Measurements from ENCODE around the gene TRIM8.

Gene TRIM8

DNA sequence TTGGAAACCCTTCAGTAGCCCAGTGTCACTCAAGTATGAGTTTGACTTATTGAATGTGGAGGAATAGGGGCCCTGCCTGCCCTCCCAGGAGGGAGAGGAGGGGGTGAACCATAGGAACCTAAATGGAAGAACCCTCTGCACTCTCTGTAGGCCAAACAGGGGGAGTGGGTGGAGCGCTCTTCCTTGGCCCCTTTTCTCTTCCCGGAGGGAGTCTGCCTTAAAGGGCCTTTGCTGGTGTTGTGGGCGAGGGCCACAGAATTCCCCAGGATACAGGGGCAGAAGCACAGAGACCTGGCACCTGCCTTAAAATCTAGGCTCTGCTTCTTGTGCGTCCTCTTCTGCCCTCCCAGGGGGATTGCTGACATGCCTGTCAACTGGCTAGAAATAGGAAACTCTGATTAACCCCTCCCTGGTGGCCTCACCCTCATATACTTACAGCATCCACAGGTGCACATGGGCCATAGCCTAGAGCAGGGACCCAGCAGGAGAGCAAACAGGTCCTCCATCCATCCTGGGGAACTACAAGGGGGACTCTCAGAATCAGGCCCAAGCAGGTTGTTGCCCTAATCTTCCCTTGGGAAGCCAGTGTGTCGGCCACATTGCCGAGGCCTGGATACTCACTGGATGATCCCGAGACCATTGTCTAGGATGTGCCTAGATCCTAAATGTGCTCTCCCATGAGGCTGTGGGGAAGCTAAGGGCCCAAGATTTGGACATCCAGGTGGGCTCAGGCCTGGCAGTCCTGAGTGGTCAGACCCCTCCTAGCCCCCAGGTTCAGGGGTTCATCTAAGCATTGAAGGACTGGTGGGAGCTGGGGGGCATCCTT lies 3.4 kb downstream of the TRIM8 start:
- H3K4me2 ChIP-seq (ENCODE audit: low read depth, low read length, poor library complexity, severe bottlenecking) = peak overlapping the region; percentile 73
- no peaks in the 10 kb centered on the region for H3K27me3 ChIP-seq (ENCODE audit: low read length)
- no peak overlapping the region for H3K4me3 ChIP-seq (ENCODE audit: insufficient read depth, low read length, poor library complexity, severe bottlenecking)
- H2AFZ ChIP-seq (ENCODE audit: low read depth, low read length, severe bottlenecking) = no peak overlapping the region
- H3K36me3 ChIP-seq (ENCODE audit: low read length) = no peaks in the 10 kb centered on the region
- TF ChIP-seq, protein P1, sequence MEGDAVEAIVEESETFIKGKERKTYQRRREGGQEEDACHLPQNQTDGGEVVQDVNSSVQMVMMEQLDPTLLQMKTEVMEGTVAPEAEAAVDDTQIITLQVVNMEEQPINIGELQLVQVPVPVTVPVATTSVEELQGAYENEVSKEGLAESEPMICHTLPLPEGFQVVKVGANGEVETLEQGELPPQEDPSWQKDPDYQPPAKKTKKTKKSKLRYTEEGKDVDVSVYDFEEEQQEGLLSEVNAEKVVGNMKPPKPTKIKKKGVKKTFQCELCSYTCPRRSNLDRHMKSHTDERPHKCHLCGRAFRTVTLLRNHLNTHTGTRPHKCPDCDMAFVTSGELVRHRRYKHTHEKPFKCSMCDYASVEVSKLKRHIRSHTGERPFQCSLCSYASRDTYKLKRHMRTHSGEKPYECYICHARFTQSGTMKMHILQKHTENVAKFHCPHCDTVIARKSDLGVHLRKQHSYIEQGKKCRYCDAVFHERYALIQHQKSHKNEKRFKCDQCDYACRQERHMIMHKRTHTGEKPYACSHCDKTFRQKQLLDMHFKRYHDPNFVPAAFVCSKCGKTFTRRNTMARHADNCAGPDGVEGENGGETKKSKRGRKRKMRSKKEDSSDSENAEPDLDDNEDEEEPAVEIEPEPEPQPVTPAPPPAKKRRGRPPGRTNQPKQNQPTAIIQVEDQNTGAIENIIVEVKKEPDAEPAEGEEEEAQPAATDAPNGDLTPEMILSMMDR (IDR thresholded peaks at IDR 0.05; ENCODE audit: insufficient read depth, low read length, poor library complexity, severe bottlenecking) = no peak
- no peak for TF ChIP-seq EZH2phosphoT487 (conservative IDR thresholded peaks at IDR 0.05; ENCODE audit: low read length)
- no peaks in the 10 kb centered on the region for H4K20me1 ChIP-seq (ENCODE audit: low read depth, low read length)
- H3F3A ChIP-seq (ENCODE audit: insufficient read depth) = peaks cover 25% of the 10 kb centered on the region
- H3K9ac ChIP-seq (ENCODE audit: low read length) = no peak overlapping the region
- H3K9me3 ChIP-seq (ENCODE audit: insufficient read depth, low read length) = no peaks in the 10 kb centered on the region
- no peaks in the 10 kb centered on the region for H3K9me2 ChIP-seq (replicated peaks; ENCODE audit: insufficient read depth, low read length)
- H3K79me2 ChIP-seq (ENCODE audit: insufficient read depth, low read length) = peaks cover 50% of the 10 kb centered on the region
- no peak overlapping the region for H3K27ac ChIP-seq (ENCODE audit: low read depth, low read length)

DNA sequence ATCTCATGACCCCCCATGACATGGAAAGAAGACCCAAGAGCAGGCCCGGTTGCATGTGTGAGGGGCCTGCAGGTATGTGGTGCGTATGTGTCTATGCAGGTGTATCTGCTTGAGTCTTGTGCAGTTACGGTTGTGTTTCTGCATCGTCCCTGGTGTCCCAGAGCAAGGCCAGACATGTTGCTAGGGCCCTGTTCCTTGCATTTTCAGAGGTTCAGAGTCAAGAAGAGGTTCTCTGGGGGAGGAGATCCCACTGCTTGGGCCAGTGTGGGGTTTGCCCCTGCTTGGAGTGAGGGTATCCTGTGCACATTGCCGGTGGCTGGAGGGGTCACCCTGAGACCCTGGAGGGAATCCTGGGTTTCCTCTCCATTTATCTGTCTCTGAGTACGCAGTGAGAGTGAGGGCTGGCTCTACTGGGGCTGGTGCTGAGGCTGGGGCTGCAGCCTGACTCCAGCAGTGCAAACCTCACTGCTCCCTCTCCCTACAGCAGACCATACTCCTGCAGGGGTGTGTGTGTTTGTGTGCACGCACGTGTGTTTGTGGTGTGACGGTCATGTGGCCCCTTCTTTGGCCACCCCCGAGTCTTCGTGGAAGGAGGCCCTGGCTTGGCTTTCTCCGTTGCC lies 4.1 kb downstream of the TRIM8 start:
- Histone ChIP-seq H3K4me2 (ENCODE audit: low read depth, low read length, poor library complexity, severe bottlenecking) (peak overlapping the region; percentile 2), H3K4me3 (ENCODE audit: insufficient read depth, low read length, poor library complexity, severe bottlenecking) (no peak overlapping the region), H3K27me3 (ENCODE audit: low read length) (no peaks in the 10 kb centered on the region), H3K36me3 (ENCODE audit: low read length) (no peaks in the 10 kb centered on the region), H2AFZ (ENCODE audit: low read depth, low read length, severe bottlenecking) (no peak overlapping the region), H3K79me2 (ENCODE audit: insufficient read depth, low read length) (peaks cover 47% of the 10 kb centered on the region), H3K27ac (ENCODE audit: low read depth, low read length) (no peak overlapping the region), H3K9me3 (ENCODE audit: insufficient read depth, low read length) (no peaks in the 10 kb centered on the region), H3K9me2 (replicated peaks; ENCODE audit: insufficient read depth, low read length) (no peaks in the 10 kb centered on the region), H4K20me1 (ENCODE audit: low read depth, low read length) (no peaks in the 10 kb centered on the region), H3F3A (ENCODE audit: insufficient read depth) (peaks cover 20% of the 10 kb centered on the region; the same call in 1 of the 2 replicates), H3K9ac (ENCODE audit: low read length) (no peak overlapping the region)
- TF ChIP-seq EZH2phosphoT487 (conservative IDR thresholded peaks at IDR 0.05; ENCODE audit: low read length) = no peak

DNA sequence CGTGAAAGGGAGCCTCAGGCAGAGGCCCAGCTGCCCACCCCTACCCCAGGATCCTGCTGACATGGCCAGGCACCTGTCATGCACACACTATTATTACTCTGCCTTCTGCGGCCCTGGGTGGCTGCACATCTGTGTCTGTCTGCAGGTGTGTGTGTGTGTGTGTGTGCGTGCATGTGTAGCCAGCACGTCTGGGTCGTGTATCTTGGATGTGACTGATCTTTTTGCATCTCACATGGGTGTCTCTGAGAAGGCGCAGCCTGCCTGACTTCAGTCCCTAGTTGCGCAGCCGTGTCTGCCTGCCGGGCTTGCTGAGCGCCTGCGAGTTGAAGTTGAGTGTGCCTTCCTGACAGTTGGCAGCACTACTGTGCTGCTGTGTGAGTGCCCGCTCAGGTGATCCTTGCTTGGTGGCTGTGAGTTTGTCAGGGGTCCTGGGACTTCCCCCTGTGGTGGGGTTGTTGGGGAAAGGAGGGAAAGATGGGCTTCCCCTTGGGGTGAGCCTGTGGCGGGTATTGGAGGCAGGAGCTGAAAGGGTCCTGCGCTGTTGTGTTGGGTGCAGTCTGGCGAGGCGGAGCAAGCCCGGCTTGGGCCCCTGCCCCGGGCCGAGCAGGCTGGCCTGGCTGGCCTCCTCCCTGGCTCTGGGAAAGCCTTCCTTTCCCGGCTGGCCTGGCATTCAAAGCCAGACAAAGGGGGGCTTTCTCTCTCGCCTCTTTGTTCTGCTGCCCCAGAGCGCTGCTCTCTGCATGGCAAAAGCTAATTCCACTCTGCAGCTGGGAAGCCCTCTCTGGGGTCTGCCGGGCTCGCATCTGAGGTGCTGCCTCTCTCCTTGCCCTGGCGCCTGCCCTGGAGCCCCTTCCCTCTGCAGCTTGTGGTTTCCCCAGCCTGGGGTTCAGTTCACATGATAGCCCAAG lies 4.9 kb downstream of the TRIM8 start:
- Histone ChIP-seq H3K4me3 (ENCODE audit: insufficient read depth, low read length, poor library complexity, severe bottlenecking) (no peak overlapping the region), H3K27ac (ENCODE audit: low read depth, low read length) (no peak overlapping the region; the same call in 1 of the 2 replicates), H3K79me2 (ENCODE audit: insufficient read depth, low read length) (peaks cover 47% of the 10 kb centered on the region)

More for the DNA sequence above, 4.9 kb downstream of the TRIM8 start:
- Histone ChIP-seq H4K20me1 (ENCODE audit: low read depth, low read length) (no peaks in the 10 kb centered on the region), H3K9me2 (replicated peaks; ENCODE audit: insufficient read depth, low read length) (no peaks in the 10 kb centered on the region), H2AFZ (ENCODE audit: low read depth, low read length, severe bottlenecking) (no peak overlapping the region), H3K4me2 (ENCODE audit: low read depth, low read length, poor library complexity, severe bottlenecking) (peak overlapping the region; percentile 2), H3K9ac (ENCODE audit: low read length) (no peak overlapping the region), H3K9me3 (ENCODE audit: insufficient read depth, low read length) (no peaks in the 10 kb centered on the region), H3F3A (ENCODE audit: insufficient read depth) (peaks cover 20% of the 10 kb centered on the region; the same call in 1 of the 2 replicates), H3K36me3 (ENCODE audit: low read length) (no peaks in the 10 kb centered on the region), H3K27me3 (ENCODE audit: low read length) (no peaks in the 10 kb centered on the region)
- TF ChIP-seq, protein P1 (IDR thresholded peaks at IDR 0.05; ENCODE audit: insufficient read depth, low read length, poor library complexity, severe bottlenecking) = no peak
- no peak for TF ChIP-seq EZH2phosphoT487 (conservative IDR thresholded peaks at IDR 0.05; ENCODE audit: low read length)

All from SU-DHL-6 (cell line).